HEK293 (cell line): ENCODE measurements around the gene SLC38A4.

ENCODE experiments used
- CTCF ChIA-PET: fragments of 350-600 bp; formaldehyde crosslinking; extraction: SDS; loops from one replicate; lab custom pipeline; 2021; ENCODE audit warnings: antibody characterized with exemption; lab: Yijun Ruan, JAX
- POLR2A ChIA-PET: fragments of 300-600 bp; formaldehyde crosslinking; extraction: SDS; loops from one replicate; lab custom pipeline; 2020; ENCODE audit warnings: antibody characterized with exemption, inconsistent platforms; lab: Yijun Ruan, JAX
- H3K27ac ChIP-seq: fragments of 200-500 bp; sonication (Bioruptor generic); 2 replicates; pipeline ENCODE4 v1.5.1; 2014; ENCODE audit warnings: low read depth, low read length, control low read depth, inconsistent platforms; ENCODE audit errors: extremely low read depth
- H3K36me3 ChIP-seq, 2 experiments: fragments of 200-500 bp in 1 of 2; sonication (Bioruptor generic) in 1 of 2; 1 replicate in 1 of 2; 2 replicates in 1 of 2; pipeline ENCODE4 v1.5.1; 2014 to 2017; ENCODE audit warnings: inconsistent platforms in 2 of 2, low read length in 2 of 2; ENCODE audit not compliant: control insufficient read depth in 2 of 2, insufficient read depth in 1 of 2
- H3K4me1 ChIP-seq: fragments of 200-500 bp; sonication (Bioruptor generic); 2 replicates; pipeline ENCODE4 v1.5.1; 2014; ENCODE audit warnings: mild to moderate bottlenecking, low read length, inconsistent platforms; ENCODE audit not compliant: control insufficient read depth, insufficient read depth
- H3K4me3 ChIP-seq: 2 replicates; pipeline ENCODE4 v1.5.1; 2011; ENCODE audit warnings: low read depth, mild to moderate bottlenecking, control low read depth, low read length, moderate library complexity
- H3K9me3 ChIP-seq: fragments of 200-500 bp; sonication (Bioruptor generic); 2 replicates; pipeline ENCODE4 v1.5.1; 2014; ENCODE audit warnings: low read depth, low read length, inconsistent platforms; ENCODE audit not compliant: control insufficient read depth, insufficient read depth
- BCL6B ChIP-seq: fragments of 450-650 bp; formaldehyde crosslinking; IDR thresholded peaks from 2 replicates; pipeline ENCODE4 v1.5.1; 2017; ENCODE audit warnings: missing biosample characterization, missing genetic modification characterization
- GFI1B ChIP-seq: fragments of 450-650 bp; formaldehyde crosslinking; IDR thresholded peaks from 2 replicates; pipeline ENCODE4 v1.5.1; 2016; ENCODE audit warnings: missing biosample characterization, missing genetic modification characterization
- KLF16 ChIP-seq: fragments of 450-650 bp; formaldehyde crosslinking; IDR thresholded peaks from 2 replicates; pipeline ENCODE4 v1.5.1; 2017; ENCODE audit warnings: missing biosample characterization, missing genetic modification characterization
- REST ChIP-seq: fragments of 450-650 bp; formaldehyde crosslinking; IDR thresholded peaks from 2 replicates; pipeline ENCODE4 v1.5.1; 2016; ENCODE audit warnings: missing biosample characterization, missing genetic modification characterization
- ZBTB11 ChIP-seq: fragments of 450-650 bp; formaldehyde crosslinking; conservative IDR thresholded peaks from 2 replicates; pipeline ENCODE4 v1.5.1; 2016; ENCODE audit warnings: low read depth, missing biosample characterization, missing genetic modification characterization
- ZFP37 ChIP-seq: fragments of 450-650 bp; formaldehyde crosslinking; IDR thresholded peaks from 2 replicates; pipeline ENCODE4 v1.5.1; 2016; ENCODE audit warnings: missing biosample characterization, missing genetic modification characterization
- ZNF157 ChIP-seq: fragments of 450-650 bp; formaldehyde crosslinking; IDR thresholded peaks from 2 replicates; pipeline ENCODE4 v1.5.1; 2016; ENCODE audit warnings: missing biosample characterization, missing genetic modification characterization
- ZNF223 ChIP-seq: fragments of 450-650 bp; formaldehyde crosslinking; IDR thresholded peaks from 2 replicates; pipeline ENCODE4 v1.5.1; 2016; ENCODE audit warnings: missing biosample characterization, missing genetic modification characterization
- ZNF23 ChIP-seq: fragments of 450-650 bp; formaldehyde crosslinking; IDR thresholded peaks from 2 replicates; pipeline ENCODE4 v1.5.1; 2016; ENCODE audit warnings: missing biosample characterization, missing genetic modification characterization, borderline replicate concordance
- ZNF362 ChIP-seq: fragments of 450-650 bp; formaldehyde crosslinking; IDR thresholded peaks from 2 replicates; pipeline ENCODE4 v1.5.1; 2016; ENCODE audit warnings: missing biosample characterization, missing genetic modification characterization
- ZNF473 ChIP-seq: fragments of 450-650 bp; formaldehyde crosslinking; IDR thresholded peaks from 2 replicates; pipeline ENCODE4 v1.5.1; 2017; ENCODE audit warnings: missing biosample characterization, missing genetic modification characterization
- ZNF518A ChIP-seq: fragments of 450-650 bp; formaldehyde crosslinking; conservative IDR thresholded peaks from 2 replicates; pipeline ENCODE4 v1.5.1; 2016; ENCODE audit warnings: low read depth, missing biosample characterization, missing genetic modification characterization
- ZNF623 ChIP-seq: fragments of 450-650 bp; formaldehyde crosslinking; IDR thresholded peaks from 2 replicates; pipeline ENCODE4 v1.5.1; 2016; ENCODE audit warnings: missing biosample characterization, missing genetic modification characterization
- ZNF658 ChIP-seq: fragments of 450-650 bp; formaldehyde crosslinking; IDR thresholded peaks from 2 replicates; pipeline ENCODE4; 2016; ENCODE audit warnings: missing biosample characterization, missing genetic modification characterization
- ZXDB ChIP-seq: fragments of 450-650 bp; formaldehyde crosslinking; IDR thresholded peaks from 2 replicates; pipeline ENCODE4 v1.5.1; 2016; ENCODE audit warnings: missing biosample characterization, missing genetic modification characterization

SLC38A4 gene

GRCh38 chr12:46839232-46839631 is 13.4 kb upstream of the SLC38A4 start (continued):
- TF ChIP-seq ZNF362 (tag by site-specific recombination): no peak
- TF ChIP-seq ZNF658 (tag by site-specific recombination): no peak
- no peak for TF ChIP-seq KLF16 (tag by site-specific recombination)
- TF ChIP-seq ZFP37 (tag by site-specific recombination): no peak
- TF ChIP-seq ZNF473 (tag by site-specific recombination): no peak
- TF ChIP-seq BCL6B: no peak
- TF ChIP-seq ZBTB11 (tag by site-specific recombination): no peak

- CTCF ChIA-PET: interaction anchor here (0.6 to 0.7 kb wide), 2 partner anchors 31 to 183 kb away, joined by 3 read pairs; no protein-coding TSS in a partner anchor
- Histone ChIP-seq H3K27ac (no peak overlapping the region), H3K9me3 (no peaks in the 10 kb centered on the region), H3K36me3 (no peaks in the 10 kb centered on the region), H3K4me3 (no peak overlapping the region), H3K4me1 (no peaks in the 10 kb centered on the region)
- POLR2A ChIA-PET: no interaction called here
- TF ChIP-seq ZXDB (no peak), GFI1B (tag by site-specific recombination) (no peak), ZNF23 (no peak), ZNF223 (tag by site-specific recombination) (no peak), BCL6B (no peak), REST (tag by site-specific recombination) (no peak)
Observed at GRCh38 chr12:46835785-46836184, 10.0 kb upstream of the SLC38A4 start.

DNA sequence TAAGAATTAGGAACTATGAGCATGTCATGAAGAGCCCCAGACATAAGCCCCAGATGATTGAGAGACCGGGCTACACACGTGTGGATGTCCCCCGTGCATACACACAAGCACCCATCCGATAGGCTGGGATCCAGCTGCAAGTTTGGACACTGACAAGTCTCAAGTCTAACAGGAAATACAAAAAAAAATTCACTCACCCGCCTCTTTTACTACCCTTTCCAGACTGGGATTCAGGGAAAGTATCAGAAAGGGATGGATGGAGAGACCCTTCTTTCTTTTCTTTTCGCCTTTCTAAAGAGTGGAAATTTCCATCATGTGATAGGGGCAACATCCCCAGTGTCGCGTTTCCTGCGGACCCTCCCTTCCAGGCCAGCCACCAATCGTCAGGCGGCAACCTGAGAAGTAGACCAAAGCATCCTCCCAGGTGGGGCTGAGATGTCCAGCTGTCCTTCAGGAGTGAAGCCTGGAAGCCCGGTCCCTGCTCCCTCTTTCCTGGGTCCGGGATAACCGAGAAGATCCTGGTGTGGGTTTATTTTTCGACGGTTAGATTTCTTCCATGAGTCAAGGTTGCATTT is 6.4 kb upstream of the SLC38A4 start:
- ChIA-PET CTCF (no interaction called here), POLR2A (no interaction called here)
- Histone ChIP-seq H3K27ac (no peak overlapping the region), H3K4me3 (no peak overlapping the region), H3K36me3 (no peaks in the 10 kb centered on the region), H3K9me3 (no peaks in the 10 kb centered on the region), H3K4me1 (no peaks in the 10 kb centered on the region)
- TF ChIP-seq ZNF518A (tag by site-specific recombination) (no peak), ZNF623 (no peak), ZNF157 (tag by site-specific recombination) (no peak)
